ENCODE measurements around the gene NOS1AP.

The NOS1AP gene

DNA sequence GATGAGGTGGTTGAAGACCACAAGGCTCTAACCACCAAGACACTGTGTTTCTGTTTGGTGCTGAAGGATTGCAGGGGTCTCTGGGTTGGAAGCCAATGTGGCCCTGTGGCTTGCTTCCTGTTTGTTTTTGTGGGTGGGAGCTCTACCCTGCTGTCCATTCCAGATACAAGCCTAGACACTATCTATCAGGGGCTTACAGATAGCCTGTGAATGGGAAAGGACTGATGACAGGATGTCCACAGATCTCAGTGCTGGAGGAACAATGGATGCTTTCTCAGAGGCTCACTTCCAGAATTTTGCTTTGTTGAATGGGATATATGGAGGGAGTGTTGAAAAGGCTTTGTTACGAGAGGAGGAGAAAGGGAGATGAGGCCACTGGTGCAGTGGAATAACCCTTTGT is 69.7 kb downstream of the NOS1AP start:
- no peak for DNase-seq

DNA sequence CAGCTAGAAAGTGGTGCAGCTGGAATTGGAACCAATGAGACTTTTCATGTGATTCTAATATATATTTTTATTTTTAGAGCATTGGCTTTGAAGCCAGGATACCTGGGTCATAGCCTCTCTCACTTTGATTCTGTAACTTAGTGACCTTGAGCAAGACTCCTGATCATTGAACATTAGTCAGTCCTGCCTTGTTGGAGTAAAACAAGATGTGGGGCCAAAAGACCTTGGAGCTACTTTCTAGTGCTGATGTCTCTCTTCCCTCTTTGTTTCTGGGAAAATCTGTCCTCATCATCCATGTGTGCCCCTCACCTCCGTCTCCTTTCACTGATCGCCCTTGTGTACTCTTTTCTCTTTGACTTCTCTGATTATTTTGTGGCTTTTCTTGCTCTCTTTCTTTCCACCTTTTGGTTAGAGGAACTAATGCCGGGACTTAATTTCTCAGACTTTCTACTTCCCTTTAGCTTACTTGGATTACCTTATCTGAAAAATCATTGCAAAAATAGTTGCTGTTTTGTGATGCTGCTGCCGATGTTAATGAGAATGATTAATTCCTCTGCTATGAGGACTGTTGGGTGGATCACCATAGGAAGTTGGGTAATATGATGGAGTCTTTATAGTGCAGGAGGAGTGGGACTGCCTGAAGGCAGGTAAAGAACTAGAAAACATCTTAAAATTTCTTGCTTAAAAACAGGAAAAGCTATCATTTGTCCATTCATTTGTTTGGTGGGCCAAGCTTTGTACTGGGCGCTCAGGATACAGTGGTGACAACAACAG is 72.0 kb downstream of the NOS1AP start:
- DNase-seq, result no peak

DNA sequence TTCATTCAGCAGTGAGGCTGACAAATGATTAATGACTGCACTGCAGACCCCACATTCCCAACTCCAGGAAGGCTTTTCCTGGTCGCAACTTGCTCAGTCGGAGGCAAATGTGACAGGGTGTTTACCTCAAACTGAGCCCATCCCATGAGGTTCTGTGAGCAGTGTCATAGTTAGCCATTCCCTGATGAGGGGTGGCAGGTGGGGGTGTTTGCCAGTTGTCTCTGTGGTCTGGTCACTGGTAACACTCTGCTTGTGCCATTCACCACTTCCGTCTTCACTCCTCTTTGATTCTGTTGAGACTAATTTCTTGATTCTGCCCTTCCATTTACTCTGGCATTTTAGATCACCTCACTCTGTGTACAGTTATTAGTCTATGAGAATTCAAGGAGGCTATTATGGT is 73.5 kb downstream of the NOS1AP start:
- no peak for DNase-seq

DNA sequence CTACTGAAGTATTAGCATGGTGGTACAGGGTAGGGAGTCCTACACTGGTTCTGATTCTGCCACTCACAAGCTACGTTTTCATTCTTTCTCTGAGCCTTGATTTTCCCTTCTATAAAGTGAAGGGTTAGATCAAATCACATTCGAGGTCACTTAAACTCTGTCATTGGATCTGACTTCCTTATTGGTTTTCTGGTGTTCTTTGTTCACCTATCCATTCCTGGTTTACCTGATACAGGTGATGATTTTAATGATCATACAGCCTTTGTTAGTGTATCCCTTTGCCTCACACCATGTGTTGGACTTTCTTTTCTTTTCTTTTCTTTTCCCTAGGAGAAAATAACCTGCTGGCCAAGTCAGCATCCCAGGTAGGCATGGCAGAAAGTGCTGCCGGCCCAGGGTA is 74.8 kb downstream of the NOS1AP start:
- no peak for DNase-seq

DNA sequence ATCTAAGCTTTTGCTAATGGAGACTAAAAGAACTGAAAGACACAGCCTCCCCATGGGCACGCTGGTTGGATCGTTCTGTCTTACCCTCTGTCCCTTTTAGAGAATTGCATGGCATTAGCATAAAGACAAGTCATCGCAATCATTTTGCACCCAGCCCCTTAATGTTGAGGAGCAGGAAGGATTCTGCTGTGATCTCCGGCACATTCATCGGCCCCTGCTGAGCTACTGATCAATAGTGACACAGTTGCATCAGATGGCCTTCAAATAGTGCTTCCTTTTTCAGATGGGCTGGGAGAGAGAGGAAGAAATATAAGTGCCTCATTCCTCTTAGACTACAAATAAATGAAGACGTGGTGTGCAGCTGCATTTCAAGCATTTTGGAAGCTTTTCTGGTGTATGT is 75.4 kb downstream of the NOS1AP start:
- DNase-seq, result no peak

DNA sequence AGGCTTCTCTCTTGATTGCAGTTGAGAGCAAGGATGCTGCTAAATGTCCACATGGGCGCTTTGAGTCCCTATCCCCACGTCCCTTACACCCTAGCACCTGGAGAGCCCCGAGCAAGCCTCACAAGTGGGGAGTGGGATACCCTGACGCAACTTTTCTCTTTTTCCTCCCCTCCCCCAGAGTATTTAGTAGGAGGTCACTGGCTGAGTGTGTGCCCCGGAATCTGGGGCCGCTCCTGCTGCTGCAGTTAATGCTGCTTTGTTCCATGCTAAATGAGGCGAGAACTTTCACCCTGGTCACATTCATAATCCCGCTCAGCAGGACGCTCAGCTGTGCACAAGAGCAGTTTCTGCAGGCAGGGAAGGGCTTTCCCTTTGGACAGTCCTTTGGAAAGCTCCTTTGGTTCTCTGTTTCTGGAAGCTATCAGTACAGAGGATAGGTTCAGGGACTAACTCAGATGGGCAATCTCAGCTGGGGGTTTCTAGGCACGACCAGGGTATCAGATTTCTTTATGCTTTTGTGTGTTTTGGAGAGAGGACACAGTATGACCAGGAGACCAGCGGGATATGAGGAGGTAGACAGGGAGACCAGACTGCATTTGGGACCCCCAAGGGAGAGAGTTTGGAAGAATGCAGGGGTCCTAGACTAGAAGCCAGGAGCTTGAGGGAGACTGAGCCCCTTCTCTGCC is 75.9 kb downstream of the NOS1AP start:
- no peak for DNase-seq

DNA sequence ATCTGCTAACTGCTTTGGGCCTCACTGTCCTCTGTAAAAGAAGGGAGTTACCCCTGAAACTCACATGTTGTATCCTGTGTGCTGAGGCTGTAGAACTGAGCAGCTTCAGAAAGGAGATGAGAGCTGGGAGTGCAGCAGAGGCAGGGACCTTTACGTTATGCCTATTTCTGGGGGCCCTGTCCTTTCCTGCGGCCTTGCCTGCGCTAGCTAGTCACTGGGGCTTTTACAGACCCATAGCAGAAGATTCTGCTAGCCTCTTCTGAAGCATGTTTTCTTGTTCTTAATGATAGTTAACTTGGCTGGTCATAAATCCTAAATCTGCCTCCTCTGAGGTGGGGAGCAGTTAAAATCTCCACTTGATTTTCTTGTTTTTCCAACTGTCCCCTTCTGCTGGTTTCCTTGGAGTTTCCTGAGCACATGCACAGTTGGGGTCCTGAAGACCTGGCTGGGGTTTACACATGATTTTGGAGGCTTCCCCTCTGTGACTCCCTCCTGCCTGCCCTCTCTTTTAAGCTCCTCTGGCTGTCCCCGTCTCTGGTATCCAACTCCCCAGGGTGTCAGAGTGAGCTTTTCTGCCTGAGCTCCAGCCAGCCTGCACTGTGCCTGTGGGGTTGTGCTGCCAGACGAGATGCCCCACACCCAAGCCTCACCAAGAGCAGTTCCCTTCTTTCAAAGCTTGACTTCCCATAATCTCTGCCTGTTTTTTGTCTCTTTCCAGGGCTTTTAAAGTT is 76.6 kb downstream of the NOS1AP start:
- DNase-seq, result no peak

GRCh38 chr1:162147760-162148159 is 78.3 kb downstream of the NOS1AP start:
- no peak for DNase-seq

DNA sequence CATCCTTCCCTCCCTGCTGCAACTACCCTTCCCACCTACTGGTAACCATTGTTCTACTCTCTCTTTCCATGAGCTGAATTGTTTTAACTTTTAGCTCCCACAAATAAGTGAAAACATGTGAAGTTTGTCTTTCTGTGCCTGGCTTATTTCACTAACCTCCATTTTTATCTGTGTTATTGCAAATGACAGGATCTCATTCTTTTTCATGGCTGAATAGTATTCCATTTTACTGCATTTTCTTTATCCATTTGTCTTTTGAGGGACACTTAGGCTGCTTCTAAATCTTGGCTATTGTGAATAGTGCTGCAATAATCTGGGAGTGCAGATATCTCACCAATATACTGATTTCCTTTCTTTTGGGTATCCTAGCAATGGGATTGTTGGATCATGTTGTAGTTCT is 80.6 kb downstream of the NOS1AP start:
- DNase-seq, result no peak

DNA sequence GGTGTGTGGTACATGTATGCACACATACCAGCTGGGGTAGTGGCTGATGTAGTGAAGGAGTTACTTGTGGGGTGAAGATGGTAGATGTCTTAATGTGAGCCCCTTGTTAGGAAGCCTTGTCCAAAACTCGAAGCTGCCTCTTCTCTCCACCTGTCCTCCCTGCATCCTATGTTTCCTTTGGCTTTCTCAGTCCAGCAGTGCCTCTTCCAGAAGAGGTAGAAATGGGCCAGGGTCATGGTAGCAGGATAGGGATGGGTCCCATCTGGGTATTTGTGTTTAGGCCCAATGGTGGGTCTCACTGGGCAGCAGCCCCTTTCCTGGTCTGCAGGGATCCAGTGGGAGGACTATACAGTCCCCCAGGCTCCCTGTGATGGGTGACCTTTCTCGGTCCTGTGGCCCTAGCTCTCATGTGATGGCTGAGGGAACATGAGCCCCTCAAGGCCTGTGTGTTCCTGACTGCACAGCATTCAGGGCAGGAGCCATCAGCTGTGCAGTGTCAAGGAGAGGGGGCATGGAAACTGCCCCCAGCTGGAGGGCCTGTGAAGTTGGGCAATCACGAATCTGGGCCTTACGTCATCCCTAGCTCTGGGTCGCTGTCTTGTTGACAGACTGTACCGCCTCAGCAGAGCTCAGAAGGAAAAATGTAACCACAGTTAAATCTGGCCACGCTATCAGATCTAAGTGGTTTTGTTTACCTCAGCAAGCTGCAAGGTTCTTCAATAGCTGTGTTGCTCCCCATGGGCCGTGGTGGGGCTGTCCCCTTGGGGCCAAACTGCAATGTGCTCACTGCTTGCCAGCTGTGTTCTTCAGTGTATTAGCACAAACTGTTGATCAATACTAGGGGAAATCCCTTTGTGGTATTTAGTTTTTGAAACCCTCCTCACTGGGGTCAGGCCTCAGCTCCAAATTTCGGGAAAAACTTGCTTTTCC is 82.7 kb downstream of the NOS1AP start:
- peak; percentile 5 to 16 for DNase-seq

DNA sequence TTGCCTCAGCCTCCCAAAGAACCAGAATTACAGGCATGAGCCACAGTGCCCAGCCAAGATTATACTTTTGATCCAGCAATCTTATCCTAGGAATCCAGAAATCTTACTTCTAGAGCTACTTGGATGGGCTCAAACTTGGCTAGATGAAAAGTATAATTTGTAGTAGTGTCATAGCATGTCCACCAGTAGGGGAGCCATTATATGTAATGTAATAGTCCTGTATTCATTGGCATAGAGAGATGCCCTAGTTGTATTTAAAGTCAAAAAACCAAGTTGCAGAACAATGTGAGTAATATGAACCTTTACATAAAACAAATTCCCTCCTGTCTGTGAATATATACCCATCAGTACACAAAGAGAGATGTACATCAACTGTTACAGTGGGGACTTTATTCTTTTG is 83.9 kb downstream of the NOS1AP start:
- DNase-seq, result no peak

DNA sequence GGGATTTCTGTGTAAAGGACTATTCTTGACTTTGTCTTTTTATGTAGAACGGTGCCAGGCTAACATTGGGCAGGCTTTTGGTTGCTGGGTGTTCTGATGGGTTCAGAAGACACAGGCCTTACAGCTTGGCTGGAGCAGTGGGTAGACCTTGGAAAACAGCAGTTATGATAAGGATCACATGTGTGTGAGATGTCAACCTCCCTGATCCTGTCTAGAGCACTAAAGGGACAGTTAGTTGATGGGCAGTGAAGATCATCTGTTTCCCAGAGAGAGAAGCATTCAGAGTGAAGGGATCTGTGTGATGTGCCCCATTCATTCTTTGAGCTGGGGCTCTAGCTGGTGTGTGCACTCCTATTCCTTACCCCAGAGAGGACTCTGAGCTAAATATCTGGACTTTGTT is 88.0 kb downstream of the NOS1AP start:
- DNase-seq, result no peak

DNA sequence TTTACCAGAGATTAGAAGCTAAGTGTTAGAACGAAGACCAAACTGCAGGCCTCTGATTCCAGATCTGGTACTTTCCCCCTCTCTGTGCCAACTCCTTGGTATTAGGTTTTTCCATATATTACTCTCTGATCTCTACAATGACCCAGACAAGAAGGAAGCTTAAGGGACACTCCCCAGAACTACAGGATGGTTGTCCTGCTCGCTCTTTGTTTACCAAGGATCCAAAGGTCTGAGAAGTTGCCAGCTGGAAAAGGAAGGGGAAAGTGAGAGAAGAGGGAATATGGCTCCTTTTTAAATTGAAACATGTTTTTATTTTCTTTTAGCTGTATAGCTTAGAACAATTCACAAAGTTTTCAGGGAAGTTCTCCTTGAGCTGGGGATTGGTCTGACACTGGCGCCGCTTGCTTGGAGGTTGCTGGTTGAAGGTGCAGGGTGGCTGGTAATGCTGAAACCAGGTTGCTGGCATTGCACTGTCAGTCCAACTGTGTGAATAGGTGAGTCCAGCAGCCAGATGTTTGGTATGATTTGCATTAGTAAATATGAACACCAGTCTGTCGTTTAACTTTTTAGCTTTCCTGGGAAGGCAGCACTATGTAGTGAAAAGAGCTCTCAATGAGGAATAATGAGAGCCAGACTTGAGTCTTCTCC is 89.3 kb downstream of the NOS1AP start:
- DNase-seq, result no peak

- DNase-seq, result no peak
These were observed 90.0 kb downstream of the NOS1AP start for GRCh38 chr1:162159515-162159914.

DNA sequence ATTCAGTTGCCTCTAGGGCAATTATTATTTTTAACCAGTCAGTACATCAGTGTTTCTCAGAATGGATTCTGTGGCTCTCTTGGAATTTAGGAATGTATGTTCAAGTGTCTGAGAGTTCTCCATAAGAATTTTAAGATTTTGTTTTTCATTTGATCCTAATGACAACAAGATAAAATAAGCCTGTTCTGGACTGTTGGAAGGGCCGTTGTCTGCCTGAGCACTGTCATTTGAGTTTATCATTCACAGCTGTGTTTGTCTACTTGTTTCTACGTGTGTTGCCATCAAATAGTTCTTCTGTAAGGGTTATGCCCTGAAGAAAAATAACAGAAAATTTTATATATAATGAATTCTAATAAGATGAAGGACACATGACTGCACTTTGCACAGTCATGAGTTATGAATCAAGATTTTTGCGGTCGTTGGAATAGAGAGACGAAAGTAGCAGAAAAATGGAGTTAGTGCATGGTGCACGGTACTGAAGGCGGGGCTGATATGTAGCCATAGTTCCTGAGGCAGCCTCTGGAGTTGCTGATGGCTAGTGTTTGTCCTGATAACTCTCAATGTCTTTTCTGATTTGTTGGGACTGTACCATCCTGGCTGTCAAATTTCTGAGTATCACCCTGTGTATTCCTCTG is 92.5 kb downstream of the NOS1AP start:
- no peak for DNase-seq

- DNase-seq, result no peak
These were observed 96.0 kb downstream of the NOS1AP start for GRCh38 chr1:162165528-162165927.

DNA sequence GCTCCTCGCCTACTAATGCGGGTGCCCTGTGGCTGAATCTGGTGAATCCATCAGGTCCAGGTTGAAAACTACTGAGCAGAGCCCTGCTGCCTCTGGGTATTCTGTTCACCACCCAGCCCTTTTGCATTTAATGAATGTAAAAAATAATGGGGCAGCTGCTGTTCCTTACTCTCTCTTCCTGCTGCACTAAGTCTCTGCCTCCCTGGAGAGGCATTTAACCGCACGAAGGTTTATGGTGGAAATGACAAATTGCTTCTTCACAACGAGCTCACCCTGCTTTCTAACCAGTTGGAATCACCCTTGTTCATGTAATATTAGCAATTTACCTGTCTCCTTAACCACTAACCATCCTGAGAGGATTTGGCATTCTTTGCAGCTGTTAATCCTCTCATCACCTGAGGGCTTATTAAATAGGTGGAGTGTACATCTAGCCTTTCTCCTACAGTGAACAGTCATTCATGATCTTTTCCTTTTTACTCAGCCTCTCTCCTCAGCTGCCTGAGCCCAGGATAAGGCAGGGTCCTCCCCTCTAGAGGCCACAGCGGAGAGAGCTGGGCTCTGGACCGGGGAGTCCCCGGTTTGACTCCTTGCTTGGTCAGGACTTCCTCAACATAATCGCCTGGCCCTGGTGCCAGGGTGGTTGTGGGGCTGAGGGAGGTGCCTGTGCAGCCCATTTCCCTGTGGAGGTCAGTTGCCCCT is 97.6 kb downstream of the NOS1AP start:
- DNase-seq, result no peak

- no peak for DNase-seq
These were observed 98.8 kb downstream of the NOS1AP start for GRCh38 chr1:162168261-162168660.

- DNase-seq, result no peak
These were observed 99.7 kb downstream of the NOS1AP start for GRCh38 chr1:162169031-162169790.

DNA sequence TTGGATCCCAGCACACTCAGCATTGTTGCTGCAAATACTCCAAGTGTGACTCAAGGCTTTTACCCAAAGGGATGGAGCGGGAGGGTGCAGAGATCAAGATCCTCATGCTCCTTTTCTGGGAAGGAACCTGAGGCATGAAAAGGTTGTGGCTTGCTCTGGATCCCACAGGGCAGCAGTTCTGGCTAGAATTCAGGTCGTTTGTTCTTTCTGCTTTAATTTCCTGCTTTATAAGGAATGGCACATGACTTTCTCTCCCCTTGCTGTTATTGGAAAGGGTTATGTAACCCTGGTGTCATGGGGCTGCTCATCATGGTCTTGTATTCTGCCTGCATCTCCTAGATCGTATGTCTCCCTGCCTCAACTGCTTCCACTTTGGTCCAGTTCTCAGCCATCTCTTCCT is 101.6 kb downstream of the NOS1AP start:
- DNase-seq, result no peak
